Esophagus muscularis mucosa (tissue), 4 donors: ENCODE results near the gene SGK1. TPM values are rescaled to one million over a fixed set of nuclear protein-coding genes. Genes with fewer than 3 reads are reported as not detected.

Experiments used
- DNase-seq: peaks from one replicate; pipeline ENCODE4 v3.0.0-alpha.2; 2017; ENCODE audit errors: extremely low spot score
- H3K27ac ChIP-seq, 4 donors: fragments of 200-600 bp; sonication (generic); replicated peaks in 1 of 4; 1 replicate in 3 of 4; 2 replicates in 1 of 4; pipeline ENCODE4 v1.5.1; 2016 to 2019; ENCODE audit warnings: mild to moderate bottlenecking in 1 of 4
- H3K27me3 ChIP-seq, 4 donors: fragments of 200-600 bp; sonication (generic); one replicate each; pipeline versions ENCODE4 v1.5.1 to v1.6.0; 2016 to 2019
- H3K36me3 ChIP-seq, 4 donors: fragments of 200-600 bp; sonication (generic); one replicate each; pipeline ENCODE4 v1.5.1; 2016 to 2019
- H3K4me1 ChIP-seq, 4 donors: fragments of 200-600 bp; sonication (generic); one replicate each; pipeline ENCODE4 v1.5.1; 2016 to 2019
- H3K4me3 ChIP-seq, 4 donors: fragments of 200-600 bp; sonication (generic); 1 replicate in 2 of 4; 2 replicates in 2 of 4; pipeline ENCODE4 v1.5.1; 2016 to 2019; ENCODE audit warnings: mild to moderate bottlenecking in 4 of 4, moderate library complexity in 1 of 4
- H3K9me3 ChIP-seq, 4 donors: fragments of 200-600 bp; sonication (generic); 1 replicate in 3 of 4; 2 replicates in 1 of 4; pipeline ENCODE4 v1.5.1; 2016 to 2019
- CTCF ChIP-seq, 3 experiments: fragments of 200-600 bp in 2 of 3; fragments of 450-650 bp in 1 of 3; sonication (generic) in 2 of 3; IDR thresholded peaks; one replicate each; pipeline ENCODE4 v1.5.1; 2017 to 2019; ENCODE audit warnings: antibody characterized with exemption in 3 of 3, mild to moderate bottlenecking in 2 of 3, moderate library complexity in 1 of 3
- EP300 ChIP-seq: sonication (generic); formaldehyde crosslinking; IDR thresholded peaks from one replicate; pipeline ENCODE4 v1.6.1; 2017; ENCODE audit warnings: antibody characterized with exemption
- POLR2A ChIP-seq: fragments of 450-650 bp; IDR thresholded peaks from one replicate; pipeline ENCODE4 v1.6.1; 2017; ENCODE audit warnings: antibody characterized with exemption, moderate library complexity, mild to moderate bottlenecking, low read depth
- POLR2AphosphoS5 ChIP-seq, 2 donors: sonication (generic); formaldehyde crosslinking; IDR thresholded peaks; one replicate each; pipeline ENCODE4 v1.6.1; 2017; ENCODE audit warnings: antibody characterized with exemption in 2 of 2
- WGBS: methylation state at CpG from one replicate; pipeline ENCODE4 v1.1.5; 2018; 5-methylcytosine and 5-hydroxymethylcytosine counted together
- intact Hi-C: fragments of 100-400 bp; cut with DNase I; formaldehyde crosslinking; loops from one replicate; pipeline ENCODE4 v1.15.1; 2023
- total RNA-seq, 4 donors: library from RNA; depleted of rRNA; stranded (reverse); fragments of >200 nt; gene quantifications; one replicate each; pipeline versions ENCODE4 v1.1.0 to v1.2.1, GENCODE V29; 2016

SGK1 gene
- total RNA-seq, 4 donors from 2014 or later: 30.7 to 52.8 (median 43.9) TPM

DNA sequence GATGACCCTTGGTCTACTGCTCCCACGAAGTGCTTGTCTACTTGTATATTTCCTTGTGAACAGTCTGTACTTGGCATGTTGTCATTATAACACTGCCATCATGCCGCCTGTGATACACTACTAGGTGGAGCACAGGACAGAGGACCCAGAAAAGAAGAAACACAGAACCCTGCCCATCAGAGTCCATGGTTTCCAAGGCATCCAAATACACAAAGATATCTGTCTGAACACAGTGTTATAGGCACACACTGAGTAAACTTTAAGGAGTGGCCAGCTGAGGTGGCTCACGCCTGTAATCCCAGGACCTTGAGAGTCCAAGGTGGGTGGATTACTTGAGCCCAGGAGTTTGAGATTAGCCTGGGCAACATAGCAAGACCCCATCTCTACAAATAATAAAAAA lies 155.0 kb downstream of the SGK1 start:
- no peak for DNase-seq
- WGBS: 89% methylated on average over 3 of the region's 3 CpGs
- Histone ChIP-seq H3K4me1 (no peaks in the 10 kb centered on the region), H3K4me3 (no peak overlapping the region), H3K27ac (no peak overlapping the region), H3K36me3 (peaks cover 0 to 5% (median under 1%) of the 10 kb centered on the region in 4 donors), H3K9me3 (no peaks in the 10 kb centered on the region), H3K27me3 (no peaks in the 10 kb centered on the region)
- TF ChIP-seq EP300 (no peak), POLR2A (no peak), POLR2AphosphoS5 (IDR thresholded peaks at IDR 0.05) (no peak), CTCF (IDR thresholded peaks at IDR 0.05) (no peak)
- intact Hi-C loops: no loop called here

DNA sequence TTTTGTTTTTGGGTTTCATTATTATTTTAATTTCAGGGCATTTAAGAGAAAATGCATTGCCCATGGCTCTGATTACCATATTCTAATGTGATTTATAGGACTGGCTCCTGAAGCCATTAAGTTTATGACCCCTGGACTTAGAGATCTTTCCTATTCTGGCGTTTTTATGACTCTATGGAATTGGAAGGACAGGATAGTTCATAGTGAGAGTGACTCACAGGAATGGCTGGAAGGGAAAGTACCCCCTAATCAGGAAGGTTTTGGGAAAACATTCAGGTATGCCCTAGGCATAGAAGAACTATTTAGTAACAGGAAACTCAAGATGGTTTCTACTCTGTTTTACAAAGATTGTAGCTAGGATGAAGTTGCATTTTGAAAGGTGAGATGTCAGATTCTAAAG lies 156.9 kb downstream of the SGK1 start:
- no peaks in the 10 kb centered on the region for H3K27me3 ChIP-seq
- H3K9me3 ChIP-seq: no peaks in the 10 kb centered on the region
- no peak for DNase-seq
- intact Hi-C loops: no loop called here
- no peak overlapping the region for H3K27ac ChIP-seq
- no peak overlapping the region for H3K4me3 ChIP-seq
- no peaks in the 10 kb centered on the region for H3K4me1 ChIP-seq
- H3K36me3 ChIP-seq: no peaks in the 10 kb centered on the region
- WGBS: 65% methylated on average over 1 of the region's 1 CpG
- no peak for TF ChIP-seq EP300
- no peak for TF ChIP-seq POLR2A
- TF ChIP-seq POLR2AphosphoS5 (IDR thresholded peaks at IDR 0.05): no peak
- TF ChIP-seq CTCF (IDR thresholded peaks at IDR 0.05): no peak

- DNase-seq: no peak
- intact Hi-C loops: no loop called here
Observed at GRCh38 chr6:134152767-134153485, 165.0 kb downstream of the SGK1 start.

DNA sequence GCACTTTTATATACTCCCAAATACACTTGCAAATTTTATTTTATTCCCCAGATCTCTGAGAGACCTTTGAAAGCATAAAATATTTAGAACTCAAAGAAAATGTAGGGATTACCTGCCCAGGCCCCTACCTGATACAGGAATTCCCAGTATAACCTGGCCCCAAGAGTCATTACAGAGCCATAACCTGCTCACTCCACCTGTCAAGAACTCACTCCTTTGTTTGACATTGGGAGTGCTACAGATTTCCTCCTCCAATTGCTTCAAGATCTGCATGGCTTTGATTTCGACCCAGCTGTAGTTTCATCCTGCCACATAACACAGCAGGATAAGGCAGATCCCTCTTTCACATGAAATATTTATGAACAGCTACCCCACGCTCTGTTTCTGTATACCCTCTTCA lies 169.3 kb downstream of the SGK1 start:
- WGBS: 68% methylated on average over 2 of the region's 2 CpGs
- no peak for DNase-seq
- Histone ChIP-seq H3K27me3 (no peaks in the 10 kb centered on the region), H3K4me1 (no peaks in the 10 kb centered on the region), H3K27ac (no peak overlapping the region), H3K36me3 (no peaks in the 10 kb centered on the region), H3K4me3 (no peak overlapping the region), H3K9me3 (no peaks in the 10 kb centered on the region)
- intact Hi-C loops: no loop called here
- TF ChIP-seq EP300 (no peak), CTCF (IDR thresholded peaks at IDR 0.05) (no peak), POLR2A (no peak), POLR2AphosphoS5 (IDR thresholded peaks at IDR 0.05) (no peak)

More at GRCh38 chr6:134152767-134153485, 165.0 kb downstream of the SGK1 start:
- no peak overlapping the region for H3K27ac ChIP-seq
- no peaks in the 10 kb centered on the region for H3K9me3 ChIP-seq
- H3K4me3 ChIP-seq: no peak overlapping the region
- TF ChIP-seq POLR2A (no peak), POLR2AphosphoS5 (IDR thresholded peaks at IDR 0.05) (no peak), CTCF (IDR thresholded peaks at IDR 0.05) (no peak), EP300 (no peak)
- WGBS: 80% methylated on average over 8 of the region's 8 CpGs
- no peaks in the 10 kb centered on the region for H3K27me3 ChIP-seq
- no peaks in the 10 kb centered on the region for H3K36me3 ChIP-seq
- H3K4me1 ChIP-seq: no peaks in the 10 kb centered on the region
